ENCODE data around the gene GABRB1. TPM values are rescaled to one million over a fixed set of nuclear protein-coding genes. Genes with fewer than 3 reads are reported as not detected.

Gene GABRB1
- total and polyA plus RNA-seq, 2 of the 8 experiments (the other 6 are each of a cell fraction or from before 2014, with no cell fraction given) = 0.22 to 0.38 TPM

DNA sequence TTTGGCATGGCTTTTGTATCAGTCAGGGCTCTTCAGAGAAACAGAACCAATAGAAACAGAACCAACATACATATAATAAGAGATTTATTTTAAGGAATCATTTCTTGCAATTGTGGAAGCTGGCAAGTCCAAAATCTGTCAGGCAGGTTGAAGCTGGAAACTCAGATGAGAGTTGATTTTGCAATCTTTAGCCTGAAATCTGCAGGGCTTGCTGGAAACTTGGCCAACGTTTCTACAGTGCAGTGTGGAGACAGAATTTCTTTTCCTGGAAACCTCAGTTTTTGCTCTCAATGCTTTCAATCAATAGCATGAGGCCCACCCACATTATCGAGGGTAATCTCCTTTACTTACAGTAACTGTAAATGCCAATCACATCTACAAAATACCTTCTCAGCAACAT, 386.8 kb downstream of the GABRB1 start (continued):
- TF ChIP-seq JUN (IDR thresholded peaks at IDR 0.05; ENCODE audit: low read depth, low read length) = no peak
- no peak for TF ChIP-seq SIN3A (conservative IDR thresholded peaks at IDR 0.05 in 1 of 2, IDR thresholded peaks at IDR 0.05 in 1 of 2; ENCODE audit: low read depth in 1 of 2, low read length in 2 of 2)
- TF ChIP-seq RXRA (IDR thresholded peaks at IDR 0.05; ENCODE audit: insufficient read depth, low read depth, low read length) = no peak
- no peak for TF ChIP-seq CBX5 (IDR thresholded peaks at IDR 0.05; ENCODE audit: low read depth, low read length)
- TF ChIP-seq PHF8 (conservative IDR thresholded peaks at IDR 0.05; ENCODE audit: low read depth, low read length) = no peak
- no peak for TF ChIP-seq KDM1A (IDR thresholded peaks at IDR 0.05; ENCODE audit: borderline replicate concordance, low read length)
- TF ChIP-seq RBBP5 (IDR thresholded peaks at IDR 0.05; ENCODE audit: borderline replicate concordance, low read depth, low read length) = no peak
- no peak for TF ChIP-seq EP300 (IDR thresholded peaks at IDR 0.05; ENCODE audit: borderline replicate concordance in 1 of 2, low read depth in 2 of 2, low read length in 2 of 2)
- no peak for TF ChIP-seq MAFK (IDR thresholded peaks at IDR 0.05; ENCODE audit: low read depth, low read length)

Measured in H1 (cell line).